ENCODE data around the gene SLITRK2. TPM values are rescaled to one million over a fixed set of nuclear protein-coding genes. Genes with fewer than 3 reads are reported as not detected.

SLITRK2 gene
- total RNA-seq, 2 donors from 2014 or later: 0.14 to 0.42 TPM

DNA sequence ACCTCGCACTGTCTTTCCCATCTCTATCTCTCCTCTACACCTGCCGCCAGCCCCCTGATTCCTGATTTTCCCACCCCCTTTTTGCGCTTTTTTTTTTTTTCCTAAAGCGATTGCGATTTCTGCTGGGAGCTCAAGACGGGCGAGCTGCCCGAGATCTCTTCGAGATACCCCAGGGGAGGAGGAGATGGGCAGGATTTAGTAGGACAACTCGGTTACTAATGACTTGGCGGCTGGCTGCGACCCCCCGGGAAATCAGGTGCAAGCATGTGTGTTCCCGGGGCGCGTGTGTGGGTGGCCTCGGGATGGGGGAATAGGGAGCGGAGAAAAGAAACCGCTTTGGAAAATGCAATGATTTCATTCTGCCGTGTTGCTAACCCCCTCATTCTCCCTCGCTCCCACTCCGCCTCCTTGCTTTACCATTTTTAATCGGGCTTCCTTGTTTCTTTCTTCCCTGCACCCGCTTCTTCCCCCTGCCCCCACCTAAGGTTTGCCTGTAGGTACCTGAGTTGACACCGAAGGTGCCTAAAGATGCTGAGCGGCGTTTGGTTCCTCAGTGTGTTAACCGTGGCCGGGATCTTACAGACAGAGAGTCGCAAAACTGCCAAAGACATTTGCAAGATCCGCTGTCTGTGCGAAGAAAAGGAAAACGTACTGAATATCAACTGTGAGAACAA lies 4.4 kb downstream of the SLITRK2 start:
- ATAC-seq (ENCODE audit: insufficient number of reproducible peaks, low FRiP score, low read depth): no peak
- no peaks in the 10 kb centered on the region for H3K9me3 ChIP-seq
- no peak overlapping the region for H3K4me3 ChIP-seq
- H3K27me3 ChIP-seq (replicated peaks; ENCODE audit: insufficient read depth): no peaks in the 10 kb centered on the region
- no peak for TF ChIP-seq CTCF (IDR thresholded peaks at IDR 0.05)
- no peaks in the 10 kb centered on the region for H3K4me1 ChIP-seq (ENCODE audit: control insufficient read depth in 1 of 2, low read depth in 2 of 2)
- no peak overlapping the region for H3K27ac ChIP-seq
- DNase-seq (ENCODE audit: low spot score): no peak
- no peaks in the 10 kb centered on the region for H3K36me3 ChIP-seq

DNA sequence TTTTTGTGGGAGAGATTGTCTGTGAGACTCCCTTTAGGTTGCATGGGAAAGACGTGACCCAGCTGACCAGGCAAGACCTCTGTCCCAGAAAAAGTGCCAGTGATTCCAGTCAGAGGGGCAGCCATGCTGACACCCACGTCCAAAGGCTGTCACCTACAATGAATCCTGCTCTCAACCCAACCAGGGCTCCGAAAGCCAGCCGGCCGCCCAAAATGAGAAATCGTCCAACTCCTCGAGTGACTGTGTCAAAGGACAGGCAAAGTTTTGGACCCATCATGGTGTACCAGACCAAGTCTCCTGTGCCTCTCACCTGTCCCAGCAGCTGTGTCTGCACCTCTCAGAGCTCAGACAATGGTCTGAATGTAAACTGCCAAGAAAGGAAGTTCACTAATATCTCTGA lies 5.5 kb downstream of the SLITRK2 start:
- no peak for ATAC-seq (ENCODE audit: insufficient number of reproducible peaks, low FRiP score, low read depth)
- no peak for TF ChIP-seq CTCF (IDR thresholded peaks at IDR 0.05)
- no peak overlapping the region for H3K27ac ChIP-seq
- H3K36me3 ChIP-seq: no peaks in the 10 kb centered on the region
- no peaks in the 10 kb centered on the region for H3K4me1 ChIP-seq (ENCODE audit: control insufficient read depth in 1 of 2, low read depth in 2 of 2)
- no peaks in the 10 kb centered on the region for H3K27me3 ChIP-seq (replicated peaks; ENCODE audit: insufficient read depth)
- H3K9me3 ChIP-seq: no peaks in the 10 kb centered on the region
- DNase-seq (ENCODE audit: low spot score): no peak
- no peak overlapping the region for H3K4me3 ChIP-seq

DNA sequence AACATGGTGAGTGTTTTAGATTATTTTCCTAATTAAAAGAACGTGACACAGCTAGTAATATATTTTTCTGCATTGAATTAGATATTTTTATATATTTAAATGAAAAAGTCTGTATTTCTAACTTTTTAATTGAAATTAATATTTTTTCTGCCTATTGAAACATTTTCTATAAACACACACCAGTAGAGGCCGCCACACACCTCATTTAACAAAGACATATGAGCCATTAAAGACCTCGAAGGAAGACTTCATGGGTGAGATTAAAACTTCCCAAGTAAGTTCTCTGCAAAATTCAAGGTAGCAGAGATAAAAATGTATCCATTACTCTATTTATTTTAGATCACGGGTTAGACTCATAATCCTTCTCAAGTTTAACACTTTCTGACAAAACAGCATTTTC lies 8.3 kb downstream of the SLITRK2 start:
- Histone ChIP-seq H3K9me3 (no peaks in the 10 kb centered on the region), H3K27me3 (replicated peaks; ENCODE audit: insufficient read depth) (no peaks in the 10 kb centered on the region), H3K4me3 (no peak overlapping the region), H3K4me1 (ENCODE audit: control insufficient read depth in 1 of 2, low read depth in 2 of 2) (no peaks in the 10 kb centered on the region), H3K36me3 (no peaks in the 10 kb centered on the region), H3K27ac (no peak overlapping the region)
- DNase-seq (ENCODE audit: low spot score) (no peak), ATAC-seq (ENCODE audit: insufficient number of reproducible peaks, low FRiP score, low read depth) (no peak)
- no peak for TF ChIP-seq CTCF (IDR thresholded peaks at IDR 0.05)

DNA sequence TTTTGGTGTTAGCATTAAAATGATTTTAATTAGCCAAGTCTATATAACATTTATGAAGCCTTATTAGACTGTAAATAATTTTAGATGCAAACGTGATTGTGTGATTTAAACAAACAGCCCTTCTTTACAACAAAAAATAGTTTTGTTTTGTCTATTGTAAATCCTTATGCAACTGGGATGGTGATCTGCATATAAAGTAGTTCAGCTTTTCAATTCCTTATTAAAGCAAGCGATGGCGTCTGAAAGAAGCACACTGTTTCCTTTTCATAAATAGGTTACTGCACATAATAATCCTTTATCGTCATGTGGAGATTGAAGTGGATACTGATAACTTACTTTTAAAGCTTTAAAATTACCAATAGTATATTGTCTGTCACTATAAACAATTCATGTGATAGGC lies 8.8 kb downstream of the SLITRK2 start:
- Histone ChIP-seq H3K27me3 (replicated peaks; ENCODE audit: insufficient read depth) (no peaks in the 10 kb centered on the region), H3K4me1 (ENCODE audit: control insufficient read depth in 1 of 2, low read depth in 2 of 2) (no peaks in the 10 kb centered on the region), H3K36me3 (no peaks in the 10 kb centered on the region), H3K27ac (no peak overlapping the region), H3K4me3 (no peak overlapping the region), H3K9me3 (no peaks in the 10 kb centered on the region)
- no peak for TF ChIP-seq CTCF (IDR thresholded peaks at IDR 0.05)
- DNase-seq (ENCODE audit: low spot score): no peak
- ATAC-seq (ENCODE audit: insufficient number of reproducible peaks, low FRiP score, low read depth): no peak

DNA sequence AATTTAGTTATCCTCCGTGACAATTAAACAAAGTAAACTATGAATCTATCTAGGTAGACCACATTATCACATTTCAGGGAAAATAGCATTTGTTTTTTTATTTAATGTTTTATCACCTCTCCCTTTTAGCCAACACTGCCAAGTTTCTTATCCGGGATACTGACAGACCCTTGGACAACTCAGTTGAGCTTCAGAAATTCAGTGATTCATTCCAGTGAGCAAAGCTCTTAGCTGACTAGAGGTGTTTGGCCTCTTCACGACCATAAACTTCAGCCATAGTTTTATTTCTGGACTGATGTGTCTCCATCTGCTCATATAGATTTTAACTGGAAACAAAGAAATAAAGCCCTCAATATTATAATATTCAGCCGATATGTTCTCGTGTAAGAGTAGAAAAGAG lies 15.2 kb downstream of the SLITRK2 start:
- H3K9me3 ChIP-seq: no peaks in the 10 kb centered on the region

More for the DNA sequence above, 15.2 kb downstream of the SLITRK2 start:
- DNase-seq (ENCODE audit: low spot score) (no peak), ATAC-seq (ENCODE audit: insufficient number of reproducible peaks, low FRiP score, low read depth) (no peak)
- H3K36me3 ChIP-seq: no peaks in the 10 kb centered on the region
- TF ChIP-seq CTCF (IDR thresholded peaks at IDR 0.05): no peak
- H3K4me3 ChIP-seq: no peak overlapping the region
- H3K27ac ChIP-seq: no peak overlapping the region
- H3K4me1 ChIP-seq (ENCODE audit: control insufficient read depth in 1 of 2, low read depth in 2 of 2): no peaks in the 10 kb centered on the region
- no peaks in the 10 kb centered on the region for H3K27me3 ChIP-seq (replicated peaks; ENCODE audit: insufficient read depth)

Measured in thoracic aorta (tissue), 2 donors.